K562 (cell line): ENCODE results near the gene PPOX. TPM values are rescaled to one million over a fixed set of nuclear protein-coding genes. Genes with fewer than 3 reads are reported as not detected.
A peak's percentile ranks its signal among the peaks of the same experiment; 100 is the strongest.

ENCODE experiments used
- CSDE1 ChIP-seq, 2 experiments: fragments of 450-650 bp; IDR thresholded peaks; 2 replicates each; pipeline ENCODE4 v1.6.1; 2016; ENCODE audit warnings: mild to moderate bottlenecking in 1 of 2
- CUX1 ChIP-seq: fragments of 200-800 bp; sonication (Bioruptor generic); IDR thresholded peaks from 2 replicates; pipeline ENCODE4 v1.6.1; 2016; ENCODE audit warnings: missing genetic modification characterization, missing compliant biosample characterization
- LCOR ChIP-seq: sonication (generic); formaldehyde crosslinking; IDR thresholded peaks from 2 replicates; pipeline ENCODE4 v1.8.0; 2022; ENCODE audit warnings: mild to moderate bottlenecking, missing genetic modification reagents
- MXI1 ChIP-seq: IDR thresholded peaks from 2 replicates; pipeline ENCODE4 v1.6.1; 2011; ENCODE audit warnings: low read depth, mild to moderate bottlenecking, improper control_type of control experiment, low read length
- NFATC3 ChIP-seq: fragments of 450-650 bp; IDR thresholded peaks from 2 replicates; pipeline ENCODE4 v1.6.1; 2017; ENCODE audit warnings: mild to moderate bottlenecking
- NFE2 ChIP-seq: IDR thresholded peaks from 2 replicates; pipeline ENCODE4 v1.6.1; 2014; ENCODE audit warnings: antibody characterized with exemption, low read depth
- NUFIP1 ChIP-seq: fragments of 450-650 bp; IDR thresholded peaks from 2 replicates; pipeline ENCODE4 v1.6.1; 2018; ENCODE audit not compliant: partially characterized antibody
- RFX1 ChIP-seq: fragments of 450-650 bp; IDR thresholded peaks from 2 replicates; pipeline ENCODE4 v1.6.1; 2016; ENCODE audit warnings: mild to moderate bottlenecking, moderate library complexity
- RUNX1 ChIP-seq: sonication (generic); IDR thresholded peaks from 2 replicates; pipeline ENCODE4 v1.6.1; 2016; ENCODE audit warnings: antibody characterized with exemption, low read depth
- STAT5B ChIP-seq: fragments of 250-450 bp; sonication (Bioruptor Pico); IDR thresholded peaks from 2 replicates; pipeline ENCODE4 v1.8.0; 2021; ENCODE audit warnings: mild to moderate bottlenecking, inconsistent platforms
- ZNF12 ChIP-seq: sonication (generic); formaldehyde crosslinking; IDR thresholded peaks from 2 replicates; pipeline ENCODE4 v1.4.0; 2020; ENCODE audit warnings: mild to moderate bottlenecking, missing genetic modification reagents
- ZNF347 ChIP-seq: fragments of 450-650 bp; formaldehyde crosslinking; IDR thresholded peaks from 2 replicates; pipeline ENCODE4 v1.4.0; 2020; ENCODE audit warnings: low read depth, mild to moderate bottlenecking, moderate library complexity
- ZNF609 ChIP-seq: sonication (generic); formaldehyde crosslinking; IDR thresholded peaks from 2 replicates; pipeline ENCODE4 v1.8.1; 2023; ENCODE audit warnings: missing genetic modification reagents, mild to moderate bottlenecking, borderline replicate concordance
- polyA plus RNA-seq, 8 experiments: library from polyadenylated mRNA; depleted of rRNA in 4 of 8; stranded (reverse) in 5 of 8; unstranded in 3 of 8; fragments of >200 nt; fragmentation: Nextera tagmentation in 2 of 8; fragmentation: Illumina TruSeq in 1 of 8; extraction: Ambion mirVana in 2 of 8; extraction: Trizol in 1 of 8; gene quantifications; 2 replicates each; pipeline versions ENCODE4 v1.2.1 to v1.2.3, GENCODE V29; 2011 to 2014; ENCODE audit warnings: inconsistent platforms in 1 of 8, missing spikeins in 1 of 8
- total RNA-seq, 7 experiments: library from RNA; depleted of rRNA in 6 of 7; stranded (reverse); fragments of >200 nt in 6 of 7; fragmentation: Illumina TruSeq in 2 of 7; extraction: Trizol in 2 of 7; gene quantifications; 2 replicates each; pipeline versions ENCODE4 v1.2.1 to v1.2.3, GENCODE V29; 2011 to 2021; ENCODE audit warnings: low replicate concordance in 1 of 7
- TF ChIP-seq, protein P1 (sequence below): fragments of 450-650 bp; formaldehyde crosslinking; conservative IDR thresholded peaks from 2 replicates; pipeline ENCODE4 v1.4.0; 2022; ENCODE audit warnings: mild to moderate bottlenecking, missing genetic modification characterization
- TF ChIP-seq, protein P2 (sequence below): fragments of 200-800 bp; sonication (Bioruptor generic); IDR thresholded peaks from 2 replicates; pipeline ENCODE4 v1.6.1; 2017; ENCODE audit warnings: missing genetic modification characterization, missing compliant biosample characterization

PPOX gene
- total and polyA plus RNA-seq, 9 of the 15 experiments (the other 6 are each of a cell fraction or from before 2014, with no cell fraction given): 17.0 to 57.1 (median 38.9) TPM

- TF ChIP-seq RUNX1: no peak
- peak; percentile 66; the same call in 1 of the 2 replicates for TF ChIP-seq ZNF609
- peak; percentile 51 to 87; a peak in 2 of 4 replicates for TF ChIP-seq CSDE1 (IDR thresholded peaks at IDR 0.05)
- TF ChIP-seq ZNF347 (CRISPR knock-in tag): no peak
- TF ChIP-seq, protein P1, sequence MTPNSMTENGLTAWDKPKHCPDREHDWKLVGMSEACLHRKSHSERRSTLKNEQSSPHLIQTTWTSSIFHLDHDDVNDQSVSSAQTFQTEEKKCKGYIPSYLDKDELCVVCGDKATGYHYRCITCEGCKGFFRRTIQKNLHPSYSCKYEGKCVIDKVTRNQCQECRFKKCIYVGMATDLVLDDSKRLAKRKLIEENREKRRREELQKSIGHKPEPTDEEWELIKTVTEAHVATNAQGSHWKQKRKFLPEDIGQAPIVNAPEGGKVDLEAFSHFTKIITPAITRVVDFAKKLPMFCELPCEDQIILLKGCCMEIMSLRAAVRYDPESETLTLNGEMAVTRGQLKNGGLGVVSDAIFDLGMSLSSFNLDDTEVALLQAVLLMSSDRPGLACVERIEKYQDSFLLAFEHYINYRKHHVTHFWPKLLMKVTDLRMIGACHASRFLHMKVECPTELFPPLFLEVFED (CRISPR knock-in tag): no peak
- no peak for TF ChIP-seq NUFIP1
- no peak for TF ChIP-seq NFE2
- TF ChIP-seq, protein P2, sequence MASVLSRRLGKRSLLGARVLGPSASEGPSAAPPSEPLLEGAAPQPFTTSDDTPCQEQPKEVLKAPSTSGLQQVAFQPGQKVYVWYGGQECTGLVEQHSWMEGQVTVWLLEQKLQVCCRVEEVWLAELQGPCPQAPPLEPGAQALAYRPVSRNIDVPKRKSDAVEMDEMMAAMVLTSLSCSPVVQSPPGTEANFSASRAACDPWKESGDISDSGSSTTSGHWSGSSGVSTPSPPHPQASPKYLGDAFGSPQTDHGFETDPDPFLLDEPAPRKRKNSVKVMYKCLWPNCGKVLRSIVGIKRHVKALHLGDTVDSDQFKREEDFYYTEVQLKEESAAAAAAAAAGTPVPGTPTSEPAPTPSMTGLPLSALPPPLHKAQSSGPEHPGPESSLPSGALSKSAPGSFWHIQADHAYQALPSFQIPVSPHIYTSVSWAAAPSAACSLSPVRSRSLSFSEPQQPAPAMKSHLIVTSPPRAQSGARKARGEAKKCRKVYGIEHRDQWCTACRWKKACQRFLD (CRISPR knock-in tag): peak; percentile 59; the same call in 1 of the 2 replicates
- TF ChIP-seq MXI1: no peak
- no peak for TF ChIP-seq ZNF12
- TF ChIP-seq RFX1: peak; percentile 20; the same call in 1 of the 2 replicates
- TF ChIP-seq CUX1 (CRISPR knock-in tag): no peak
- peak; percentile 73; the same call in 1 of the 2 replicates for TF ChIP-seq NFATC3
- TF ChIP-seq STAT5B: no peak
- TF ChIP-seq LCOR (CRISPR knock-in tag): peak; percentile 94
Observed at GRCh38 chr1:161153682-161154337, 12.4 kb upstream of the PPOX start, which contains the start of gene UFC1 (continued).
